C4-2B (cell line): Measurements from ENCODE around the gene IQSEC1.

ENCODE experiments used
- H3K27ac ChIP-seq: fragments of 450-650 bp; 2 replicates; pipeline ENCODE4 v1.5.1; 2017
- CTCF ChIP-seq: fragments of 450-650 bp; conservative IDR thresholded peaks from 2 replicates; pipeline ENCODE4 v1.5.1; 2017; ENCODE audit warnings: mild to moderate bottlenecking
- ZFX ChIP-seq: fragments of 450-650 bp; IDR thresholded peaks from 2 replicates; pipeline ENCODE4 v1.6.1; 2017

The IQSEC1 gene

GRCh38 chr3:12979947-12980487 lies 93.2 kb downstream of the IQSEC1 start:
- H3K27ac ChIP-seq = peak overlapping the region; percentile 16
- TF ChIP-seq ZFX (no peak), CTCF (no peak)

DNA sequence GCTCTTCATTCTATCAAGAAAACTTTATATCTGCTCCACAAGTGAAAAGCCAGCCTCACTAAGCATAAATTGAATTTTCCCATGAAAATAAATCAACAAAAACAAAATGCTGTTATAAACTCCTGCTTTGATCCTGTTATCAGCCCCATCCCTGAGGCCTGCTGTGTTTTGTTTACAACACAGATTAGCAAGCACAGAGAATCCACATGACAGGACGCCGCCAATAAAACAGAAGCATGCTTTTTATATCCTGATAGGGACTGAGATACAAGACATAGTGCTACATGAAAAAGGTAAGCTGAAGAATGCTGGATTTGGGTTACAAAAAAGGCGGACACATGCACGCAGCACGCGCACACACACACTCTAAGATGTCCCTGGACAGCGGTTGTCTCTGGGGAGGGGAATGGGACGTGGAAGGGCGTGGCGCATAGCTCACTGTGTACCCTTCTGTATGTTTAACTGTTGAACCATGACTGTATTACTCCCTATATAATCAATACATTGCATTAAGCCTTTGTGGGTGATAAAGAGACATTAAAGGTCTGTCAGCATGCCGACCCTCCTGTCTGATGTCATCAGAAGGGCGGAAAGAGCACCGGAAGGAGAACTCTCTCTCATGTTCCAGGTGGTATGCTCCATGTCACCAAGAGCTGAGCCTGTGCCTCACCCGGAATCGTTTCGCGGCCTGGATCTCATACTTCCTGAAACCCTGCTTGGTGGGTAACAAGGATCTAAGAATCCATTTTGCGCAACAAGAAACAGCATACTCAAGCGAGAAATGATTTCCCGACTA lies 93.9 kb downstream of the IQSEC1 start:
- TF ChIP-seq CTCF (no peak), ZFX (no peak)

GRCh38 chr3:12978682-12979081 lies 94.5 kb downstream of the IQSEC1 start:
- no peak for TF ChIP-seq ZFX
- no peak for TF ChIP-seq CTCF
- no peak overlapping the region for H3K27ac ChIP-seq

More for the DNA sequence above, 93.9 kb downstream of the IQSEC1 start:
- peak overlapping the region; percentile 16 for H3K27ac ChIP-seq

DNA sequence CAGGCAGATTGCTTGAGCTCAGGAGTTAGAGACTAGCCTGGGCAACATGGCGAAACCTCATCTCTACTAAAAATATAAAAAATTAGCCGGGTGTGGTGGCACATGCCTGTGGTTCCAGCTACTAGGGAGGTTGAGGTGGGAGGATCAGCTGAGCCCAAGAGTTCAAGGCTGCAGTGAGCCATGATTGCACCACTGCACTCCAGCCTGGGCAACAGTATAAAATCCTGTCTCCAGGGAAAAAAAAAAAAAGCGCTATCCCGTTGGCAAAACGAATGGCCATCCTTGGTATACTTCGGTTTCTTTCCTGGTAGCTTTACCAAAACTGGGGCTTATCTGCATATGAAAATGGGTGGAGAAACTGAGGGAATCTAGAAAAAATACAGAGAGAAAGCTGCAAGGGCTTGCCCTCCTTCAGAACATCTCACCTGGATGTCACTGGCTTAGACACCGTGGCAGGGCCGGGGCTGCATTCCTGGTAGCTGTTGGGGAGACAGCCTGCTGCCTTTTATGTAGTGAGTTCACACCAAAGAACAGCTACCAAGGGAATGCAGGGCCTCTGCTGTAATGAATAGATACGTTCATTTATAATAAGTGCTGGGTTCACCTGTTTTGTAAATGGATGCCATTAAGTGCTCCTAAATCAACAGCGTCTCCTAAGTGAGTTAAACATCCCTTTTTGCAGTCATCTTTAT lies 96.0 kb downstream of the IQSEC1 start:
- H3K27ac ChIP-seq = no peak overlapping the region
- TF ChIP-seq ZFX (no peak), CTCF (no peak)

DNA sequence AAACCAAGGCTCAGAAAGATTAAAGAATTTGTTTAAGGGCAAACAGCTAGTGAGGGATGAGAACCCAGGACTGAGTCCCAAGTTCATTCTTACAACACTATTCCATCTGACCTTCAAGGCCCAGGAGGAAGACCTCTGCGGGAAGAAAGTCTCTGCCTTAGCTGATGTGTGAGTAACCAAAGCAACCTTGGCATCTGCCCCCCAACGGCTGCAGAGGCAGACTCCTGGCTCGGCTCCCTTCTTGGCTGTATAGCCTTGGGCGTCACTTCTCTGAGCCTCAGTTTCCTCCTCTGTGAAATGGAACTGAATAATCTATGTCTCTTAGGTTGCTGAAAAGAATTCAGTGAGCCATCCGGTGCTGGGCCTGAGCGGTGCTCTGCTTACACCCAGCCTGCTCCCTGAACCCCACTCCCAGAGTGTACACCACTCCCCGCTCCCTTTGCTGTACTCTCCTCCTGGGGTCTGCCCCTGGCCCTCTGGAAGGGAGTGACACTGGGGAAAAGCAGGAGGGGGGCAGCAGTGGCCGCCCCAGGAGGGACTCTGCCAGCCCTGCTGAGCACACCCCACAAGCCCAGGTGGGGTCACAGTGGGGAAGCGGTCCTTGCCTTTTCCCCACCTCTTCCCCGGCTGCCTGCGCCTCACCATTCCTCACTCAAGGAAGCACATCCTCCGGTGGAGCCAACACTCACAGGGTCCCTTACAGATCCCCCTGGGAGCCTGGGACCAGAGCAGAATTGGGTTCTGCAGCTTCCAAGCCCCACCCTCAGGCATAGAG lies 97.3 kb downstream of the IQSEC1 start:
- TF ChIP-seq CTCF (no peak), ZFX (no peak)
- no peak overlapping the region for H3K27ac ChIP-seq

- no peak overlapping the region for H3K27ac ChIP-seq
- TF ChIP-seq ZFX (no peak), CTCF (no peak)
Observed at GRCh38 chr3:12974819-12975218, 98.4 kb downstream of the IQSEC1 start.
